Eye (tissue), 1 donor: ENCODE measurements around the gene BBS9.
A peak's percentile ranks its signal among the peaks of the same experiment; 100 is the strongest.

Experiments
- DNase-seq: peaks from one replicate; pipeline ENCODE4 v3.0.0-alpha.2; 2015

The BBS9 gene

GRCh38 chr7:33388332-33388731 lies 259.0 kb downstream of the BBS9 start:
- DNase-seq = no peak

- peak; percentile 76 for DNase-seq
Observed at GRCh38 chr7:33392148-33392547, 262.8 kb downstream of the BBS9 start.

GRCh38 chr7:33393770-33394169 lies 264.4 kb downstream of the BBS9 start:
- DNase-seq = no peak

GRCh38 chr7:33395340-33395739 lies 266.0 kb downstream of the BBS9 start:
- no peak for DNase-seq

GRCh38 chr7:33399528-33400213 lies 270.3 kb downstream of the BBS9 start:
- no peak for DNase-seq

GRCh38 chr7:33400214-33400538 lies 270.8 kb downstream of the BBS9 start:
- no peak for DNase-seq

GRCh38 chr7:33410266-33410665 lies 280.9 kb downstream of the BBS9 start:
- no peak for DNase-seq

- DNase-seq = no peak
Observed at GRCh38 chr7:33411020-33411419, 281.7 kb downstream of the BBS9 start.

- no peak for DNase-seq
Observed at GRCh38 chr7:33412331-33412730, 283.0 kb downstream of the BBS9 start.

GRCh38 chr7:33418251-33418701 lies 288.9 kb downstream of the BBS9 start:
- peak; percentile 27 for DNase-seq

- DNase-seq = no peak
Observed at GRCh38 chr7:33420311-33420940, 291.1 kb downstream of the BBS9 start.

- DNase-seq = peak; percentile 26
Observed at GRCh38 chr7:33421429-33421828, 292.1 kb downstream of the BBS9 start.

GRCh38 chr7:33422141-33422540 lies 292.8 kb downstream of the BBS9 start:
- DNase-seq = no peak

- no peak for DNase-seq
Observed at GRCh38 chr7:33422825-33423645, 293.7 kb downstream of the BBS9 start.

GRCh38 chr7:33423646-33424020 lies 294.3 kb downstream of the BBS9 start:
- DNase-seq = no peak

GRCh38 chr7:33425395-33425794 lies 296.0 kb downstream of the BBS9 start:
- DNase-seq = no peak

GRCh38 chr7:33425929-33426678 lies 296.7 kb downstream of the BBS9 start:
- no peak for DNase-seq

- no peak for DNase-seq
Observed at GRCh38 chr7:33428415-33428814, 299.1 kb downstream of the BBS9 start.

GRCh38 chr7:33431543-33431942 lies 302.2 kb downstream of the BBS9 start:
- no peak for DNase-seq

- peak; percentile 36 for DNase-seq
Observed at GRCh38 chr7:33432821-33433220, 303.5 kb downstream of the BBS9 start.

- peak; percentile 54 for DNase-seq
Observed at GRCh38 chr7:33433357-33433756, 304.0 kb downstream of the BBS9 start.

- no peak for DNase-seq
Observed at GRCh38 chr7:33444511-33444910, 315.1 kb downstream of the BBS9 start.

- DNase-seq = no peak
Observed at GRCh38 chr7:33446551-33446950, 317.2 kb downstream of the BBS9 start.
